ENCODE measurements around the gene ATP9A.

DNA sequence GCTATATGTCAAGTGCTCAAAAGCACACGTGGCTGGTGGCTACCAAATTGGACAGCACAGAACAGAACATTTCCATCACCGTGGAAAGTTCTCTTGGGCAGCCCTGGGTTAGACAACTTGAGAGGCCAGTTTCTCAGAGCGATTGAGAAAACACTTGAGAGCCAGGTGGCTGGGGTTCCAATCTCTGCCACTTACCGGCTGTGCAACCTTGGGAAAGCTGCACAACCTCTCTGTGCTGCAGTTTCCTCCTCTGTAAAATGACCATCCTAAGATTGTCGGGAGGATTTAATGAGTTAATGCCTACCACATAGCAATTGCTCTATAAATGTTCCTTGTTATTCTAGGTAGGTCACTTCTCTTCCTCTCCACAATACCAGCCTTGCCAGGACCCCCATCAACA, 200.6 kb downstream of the ATP9A start:
- TF ChIP-seq POLR2A (IDR thresholded peaks at IDR 0.05), result no peak
- TF ChIP-seq, protein P1, sequence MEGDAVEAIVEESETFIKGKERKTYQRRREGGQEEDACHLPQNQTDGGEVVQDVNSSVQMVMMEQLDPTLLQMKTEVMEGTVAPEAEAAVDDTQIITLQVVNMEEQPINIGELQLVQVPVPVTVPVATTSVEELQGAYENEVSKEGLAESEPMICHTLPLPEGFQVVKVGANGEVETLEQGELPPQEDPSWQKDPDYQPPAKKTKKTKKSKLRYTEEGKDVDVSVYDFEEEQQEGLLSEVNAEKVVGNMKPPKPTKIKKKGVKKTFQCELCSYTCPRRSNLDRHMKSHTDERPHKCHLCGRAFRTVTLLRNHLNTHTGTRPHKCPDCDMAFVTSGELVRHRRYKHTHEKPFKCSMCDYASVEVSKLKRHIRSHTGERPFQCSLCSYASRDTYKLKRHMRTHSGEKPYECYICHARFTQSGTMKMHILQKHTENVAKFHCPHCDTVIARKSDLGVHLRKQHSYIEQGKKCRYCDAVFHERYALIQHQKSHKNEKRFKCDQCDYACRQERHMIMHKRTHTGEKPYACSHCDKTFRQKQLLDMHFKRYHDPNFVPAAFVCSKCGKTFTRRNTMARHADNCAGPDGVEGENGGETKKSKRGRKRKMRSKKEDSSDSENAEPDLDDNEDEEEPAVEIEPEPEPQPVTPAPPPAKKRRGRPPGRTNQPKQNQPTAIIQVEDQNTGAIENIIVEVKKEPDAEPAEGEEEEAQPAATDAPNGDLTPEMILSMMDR (IDR thresholded peaks at IDR 0.05), result no peak

Data from right lobe of liver (tissue), 4 donors.